Activated CD4-positive, alpha-beta T cell treated with anti-CD3 and anti-CD28 coated beads, Interleukin-2, amount 10 ng/mL, durations not matched to agents 7 days and 5 days (primary cell): ENCODE results near the gene MGST1. TPM values are rescaled to one million over a fixed set of nuclear protein-coding genes. Genes with fewer than 3 reads are reported as not detected.
"Not testable (repeated sequence)": the region's sequence is repeated elsewhere in the genome, so short reads cannot be mapped to it uniquely, and the experiment has no call there.

Experiments used
- CTCF ChIA-PET: fragments of 350-600 bp; sonication (Branson Sonifier 250); formaldehyde crosslinking; loops from one replicate; lab custom pipeline; 2021; ENCODE audit warnings: antibody characterized with exemption; lab: Charles Lee
- POLR2A ChIA-PET: fragments of 350-600 bp; sonication (Branson Sonifier 250); formaldehyde crosslinking; loops from one replicate; lab custom pipeline; 2021; ENCODE audit warnings: antibody characterized with exemption; lab: Charles Lee
- DNase-seq: peaks from one replicate; pipeline ENCODE4 v3.0.0-alpha.2; 2020
- H3K27ac Mint-ChIP-seq: one replicate; pipeline ENCODE4 v1.8.0; 2021; ENCODE audit warnings: mild to moderate bottlenecking, moderate library complexity, mixed read lengths
- H3K27me3 Mint-ChIP-seq: one replicate; pipeline ENCODE4 v1.8.0; 2021; ENCODE audit warnings: mixed read lengths
- H3K36me3 Mint-ChIP-seq: one replicate; pipeline ENCODE4 v1.8.0; 2021; ENCODE audit warnings: low read depth, mixed read lengths
- H3K4me1 Mint-ChIP-seq: one replicate; pipeline ENCODE4 v1.8.0; 2021; ENCODE audit warnings: mixed read lengths
- H3K4me3 Mint-ChIP-seq: one replicate; pipeline ENCODE4 v1.8.0; 2021; ENCODE audit warnings: mild to moderate bottlenecking, moderate library complexity, mixed read lengths
- H3K9me3 Mint-ChIP-seq: one replicate; pipeline ENCODE4 v1.8.0; 2021; ENCODE audit warnings: mixed read lengths
- total RNA-seq, 2 experiments: library from RNA; stranded (reverse); gene quantifications; one replicate each; pipeline ENCODE4 v1.2.3, GENCODE V29; 2021

MGST1 gene
- total RNA-seq, 2 experiments from 2014 or later = not detected

DNA sequence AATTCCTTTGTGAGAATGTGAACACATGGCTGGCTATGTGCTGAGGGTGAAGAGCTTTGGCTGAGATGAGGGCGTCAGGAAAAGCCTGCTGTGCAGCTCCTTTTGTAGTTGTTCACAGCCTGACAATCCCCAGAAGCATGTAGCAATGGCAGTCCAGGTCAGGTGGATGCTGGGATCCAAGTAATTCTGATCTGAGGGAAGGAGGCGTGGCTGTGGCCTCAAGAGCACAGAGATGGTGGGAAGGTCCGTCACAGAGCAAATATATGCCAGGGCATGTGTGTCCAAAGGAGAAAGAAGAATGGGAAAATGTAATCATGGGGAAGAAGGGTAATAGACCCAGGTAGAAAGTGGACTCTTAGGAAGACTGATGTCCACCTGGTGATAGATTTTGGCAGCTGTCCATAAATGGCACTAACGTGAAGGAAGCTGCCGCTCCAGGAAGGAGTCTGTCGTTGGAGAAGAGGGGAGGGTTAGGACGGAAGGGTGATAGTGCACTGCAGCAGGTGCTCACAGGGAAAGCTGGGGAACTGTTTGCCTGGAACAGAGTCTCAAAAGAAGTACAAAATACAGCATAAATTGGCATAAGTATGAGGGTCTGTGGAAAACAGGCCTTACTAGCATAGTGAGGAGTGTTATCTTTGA is 13.8 kb downstream of the MGST1 start:
- Mint-ChIP-seq H3K4me1 (no peaks in the 10 kb centered on the region), H3K36me3 (no peaks in the 10 kb centered on the region), H3K27ac (no peak overlapping the region), H3K27me3 (no peaks in the 10 kb centered on the region), H3K4me3 (no peak overlapping the region), H3K9me3 (no peaks in the 10 kb centered on the region)
- DNase-seq = no peak
- ChIA-PET CTCF (no interaction called here), POLR2A (no interaction called here)

GRCh38 chr12:16362550-16362949 is 15.1 kb downstream of the MGST1 start:
- ChIA-PET CTCF (no interaction called here), POLR2A (no interaction called here)
- no peak overlapping the region for H3K27ac Mint-ChIP-seq
- H3K27me3 Mint-ChIP-seq = no peaks in the 10 kb centered on the region
- DNase-seq = no peak
- H3K9me3 Mint-ChIP-seq = no peaks in the 10 kb centered on the region
- H3K4me1 Mint-ChIP-seq = no peaks in the 10 kb centered on the region
- no peak overlapping the region for H3K4me3 Mint-ChIP-seq
- H3K36me3 Mint-ChIP-seq = no peaks in the 10 kb centered on the region

- Mint-ChIP-seq H3K36me3 (no peaks in the 10 kb centered on the region), H3K27me3 (no peaks in the 10 kb centered on the region), H3K4me1 (no peaks in the 10 kb centered on the region), H3K4me3 (no peak overlapping the region), H3K27ac (no peak overlapping the region), H3K9me3 (peaks cover 5% of the 10 kb centered on the region)
- no peak for DNase-seq
- POLR2A ChIA-PET = no interaction called here
- CTCF ChIA-PET = no interaction called here
Measured at GRCh38 chr12:16369156-16369555, 21.7 kb downstream of the MGST1 start.

GRCh38 chr12:16370096-16370495 is 22.7 kb downstream of the MGST1 start:
- CTCF ChIA-PET = no interaction called here
- no peak overlapping the region for H3K4me3 Mint-ChIP-seq
- H3K27ac Mint-ChIP-seq = no peak overlapping the region
- DNase-seq = no peak
- no peaks in the 10 kb centered on the region for H3K4me1 Mint-ChIP-seq
- H3K9me3 Mint-ChIP-seq = peaks cover 5% of the 10 kb centered on the region
- H3K36me3 Mint-ChIP-seq = no peaks in the 10 kb centered on the region
- POLR2A ChIA-PET = no interaction called here
- no peaks in the 10 kb centered on the region for H3K27me3 Mint-ChIP-seq

DNA sequence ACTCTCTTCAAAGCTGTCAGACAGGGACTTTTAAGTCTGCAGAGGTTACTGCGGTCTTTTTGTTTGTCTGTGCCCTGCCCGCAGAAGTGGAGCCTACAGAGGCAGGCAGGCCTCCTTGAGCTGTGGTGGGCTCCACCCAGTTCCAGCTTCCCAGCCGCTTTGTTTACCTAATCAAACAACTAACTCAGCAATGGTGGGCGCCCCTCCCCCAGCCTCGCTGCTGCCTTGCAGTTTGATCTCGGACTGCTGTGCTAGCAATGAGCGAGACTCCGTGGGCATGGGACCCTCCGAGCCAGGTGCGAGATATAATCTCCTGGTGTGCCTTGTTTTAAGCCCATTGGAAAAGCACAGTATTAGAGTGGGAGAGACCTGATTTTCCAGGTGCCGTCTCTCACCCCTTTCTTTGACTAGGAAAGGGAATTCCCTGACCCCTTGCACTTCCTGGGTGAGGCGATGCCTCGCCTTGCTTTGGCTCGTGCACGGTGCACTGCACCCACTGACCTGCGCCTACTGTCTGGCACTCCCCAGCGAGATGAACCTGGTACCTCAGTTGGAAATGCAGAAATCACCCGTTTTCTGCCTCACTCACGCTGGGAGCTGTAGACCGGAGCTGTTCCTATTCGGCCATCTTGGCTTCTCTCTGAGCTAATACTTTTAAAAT is 35.3 kb downstream of the MGST1 start:
- H3K36me3 Mint-ChIP-seq, H3K4me1 Mint-ChIP-seq, H3K27ac Mint-ChIP-seq, CTCF ChIA-PET, DNase-seq, H3K27me3 Mint-ChIP-seq, POLR2A ChIA-PET, H3K4me3 Mint-ChIP-seq, H3K9me3 Mint-ChIP-seq: not testable (repeated sequence)

- ChIA-PET POLR2A (no interaction called here), CTCF (no interaction called here)
- H3K27me3 Mint-ChIP-seq = no peaks in the 10 kb centered on the region
- H3K4me3 Mint-ChIP-seq = no peak overlapping the region
- H3K36me3 Mint-ChIP-seq = no peaks in the 10 kb centered on the region
- no peaks in the 10 kb centered on the region for H3K4me1 Mint-ChIP-seq
- H3K27ac Mint-ChIP-seq = no peak overlapping the region
- no peak for DNase-seq
- H3K9me3 Mint-ChIP-seq = peaks cover 2% of the 10 kb centered on the region
Measured at GRCh38 chr12:16384732-16385131, 37.3 kb downstream of the MGST1 start.

GRCh38 chr12:16385782-16386646 is 38.6 kb downstream of the MGST1 start:
- CTCF ChIA-PET = no interaction called here
- Mint-ChIP-seq H3K27ac (no peak overlapping the region), H3K36me3 (no peaks in the 10 kb centered on the region)

DNA sequence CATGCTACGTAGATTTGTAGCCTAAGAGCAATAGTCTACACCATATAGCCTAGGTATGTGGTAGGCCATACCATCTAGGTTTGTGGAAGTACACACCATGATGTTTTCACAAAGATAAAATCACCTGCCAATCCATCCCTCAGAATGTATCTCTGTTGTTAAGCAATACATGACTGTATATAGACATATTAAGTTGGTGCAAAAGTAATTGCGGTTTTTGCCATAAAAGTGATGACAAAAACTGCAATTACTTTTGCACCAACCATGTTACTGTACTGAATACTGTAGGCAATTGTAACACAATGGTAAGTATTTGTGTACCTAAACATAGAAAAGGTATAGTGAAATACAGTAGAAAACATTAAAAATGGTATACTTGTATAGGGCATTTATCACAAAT is 40.5 kb downstream of the MGST1 start:
- Mint-ChIP-seq H3K27ac (no peak overlapping the region), H3K36me3 (no peaks in the 10 kb centered on the region), H3K4me1 (no peaks in the 10 kb centered on the region), H3K27me3 (no peaks in the 10 kb centered on the region), H3K4me3 (no peak overlapping the region), H3K9me3 (peaks cover 5% of the 10 kb centered on the region)
- CTCF ChIA-PET = interaction anchor here (0.6 kb wide), 1 partner anchor 22 kb away, joined by 3 read pairs; no protein-coding TSS in a partner anchor
- POLR2A ChIA-PET = no interaction called here
- DNase-seq = no peak

More at GRCh38 chr12:16385782-16386646, 38.6 kb downstream of the MGST1 start:
- POLR2A ChIA-PET = no interaction called here
- DNase-seq = no peak
- Mint-ChIP-seq H3K27me3 (no peaks in the 10 kb centered on the region), H3K9me3 (peaks cover 2% of the 10 kb centered on the region), H3K4me1 (no peaks in the 10 kb centered on the region), H3K4me3 (no peak overlapping the region)

DNA sequence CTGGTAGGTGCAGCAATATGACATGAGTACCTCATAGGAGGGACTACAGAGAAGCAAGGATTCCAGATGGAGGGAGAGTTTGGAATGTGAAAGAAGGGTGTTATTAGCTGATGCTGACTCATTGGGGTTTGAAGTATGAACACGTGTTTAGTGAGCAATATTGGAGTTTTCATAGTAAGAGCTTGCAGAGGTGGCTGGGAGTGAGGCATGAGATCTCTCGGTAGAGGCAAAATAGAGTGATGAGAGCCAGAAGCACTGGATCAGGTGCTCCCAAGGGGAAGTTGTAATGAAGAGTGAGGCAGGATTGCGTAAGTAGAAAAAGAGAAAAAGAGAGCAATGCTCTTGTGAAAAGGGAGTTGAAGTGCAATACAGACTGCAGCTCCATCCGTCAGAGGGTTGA is 42.1 kb downstream of the MGST1 start:
- Mint-ChIP-seq H3K4me1 (no peaks in the 10 kb centered on the region), H3K4me3 (no peak overlapping the region), H3K9me3 (peaks cover 5% of the 10 kb centered on the region), H3K27me3 (no peaks in the 10 kb centered on the region), H3K27ac (no peak overlapping the region), H3K36me3 (no peaks in the 10 kb centered on the region)
- ChIA-PET POLR2A (no interaction called here), CTCF (no interaction called here)
- DNase-seq = no peak

DNA sequence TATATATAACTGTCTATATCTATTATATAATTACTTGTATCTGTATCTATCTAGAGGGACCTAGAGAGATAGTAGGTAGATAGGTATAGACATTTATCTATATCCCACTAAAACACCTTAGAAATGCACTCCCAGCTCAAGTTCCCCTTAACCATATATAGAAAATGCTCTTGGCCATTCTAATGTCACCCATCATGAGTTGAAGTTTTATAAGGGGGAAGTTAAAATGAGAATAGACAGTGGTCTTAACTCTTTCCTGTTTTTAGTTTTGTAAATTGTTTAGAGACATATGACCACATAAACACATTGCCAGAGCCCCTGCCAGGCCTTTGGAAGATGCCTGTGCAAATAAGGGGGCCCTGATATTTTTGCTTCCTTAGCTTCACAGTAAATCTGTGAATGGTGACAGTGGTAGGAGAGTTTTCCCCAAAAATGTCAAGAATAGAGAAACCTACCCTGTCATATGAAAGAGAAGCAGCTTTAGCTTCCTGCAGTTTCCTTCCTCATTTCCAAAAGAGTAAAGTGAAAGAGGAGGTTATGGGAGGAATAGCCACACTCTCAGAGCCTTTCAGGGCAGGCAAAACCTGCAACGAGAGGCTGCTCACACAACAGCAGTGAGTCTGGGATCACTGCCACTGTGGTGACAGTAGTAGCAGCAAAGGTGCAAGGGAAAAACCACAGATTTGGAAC is 45.5 kb downstream of the MGST1 start:
- DNase-seq = no peak
- H3K4me1 Mint-ChIP-seq = no peaks in the 10 kb centered on the region
- no peak overlapping the region for H3K27ac Mint-ChIP-seq
- H3K27me3 Mint-ChIP-seq = no peaks in the 10 kb centered on the region
- H3K36me3 Mint-ChIP-seq = no peaks in the 10 kb centered on the region
- ChIA-PET POLR2A (no interaction called here), CTCF (no interaction called here)
- H3K9me3 Mint-ChIP-seq = peaks cover 5% of the 10 kb centered on the region
- H3K4me3 Mint-ChIP-seq = no peak overlapping the region

DNA sequence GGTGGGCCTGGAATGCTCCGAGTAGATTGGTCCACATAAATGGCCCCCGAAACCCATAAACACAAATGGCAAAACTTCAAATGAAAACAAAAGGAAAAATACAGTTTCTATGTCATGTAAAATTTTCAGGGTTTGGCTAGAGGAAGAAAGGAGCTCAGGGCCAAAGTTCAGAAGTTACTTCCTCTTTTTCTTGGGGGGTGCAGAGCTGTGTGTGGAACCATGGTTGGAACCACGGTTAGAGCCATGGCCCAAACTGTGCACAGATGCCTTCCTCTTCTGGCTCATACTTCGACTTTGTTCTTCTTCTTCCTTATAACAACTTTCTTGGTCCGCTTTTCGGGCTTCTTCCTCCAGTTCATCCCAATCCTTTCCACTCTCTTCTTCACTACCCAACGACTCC is 51.7 kb downstream of the MGST1 start:
- no peak for DNase-seq
- Mint-ChIP-seq H3K36me3 (no peaks in the 10 kb centered on the region), H3K27ac (no peak overlapping the region), H3K27me3 (no peaks in the 10 kb centered on the region), H3K4me1 (no peaks in the 10 kb centered on the region), H3K9me3 (peaks cover 8% of the 10 kb centered on the region), H3K4me3 (no peak overlapping the region)
- ChIA-PET POLR2A (no interaction called here), CTCF (no interaction called here)

DNA sequence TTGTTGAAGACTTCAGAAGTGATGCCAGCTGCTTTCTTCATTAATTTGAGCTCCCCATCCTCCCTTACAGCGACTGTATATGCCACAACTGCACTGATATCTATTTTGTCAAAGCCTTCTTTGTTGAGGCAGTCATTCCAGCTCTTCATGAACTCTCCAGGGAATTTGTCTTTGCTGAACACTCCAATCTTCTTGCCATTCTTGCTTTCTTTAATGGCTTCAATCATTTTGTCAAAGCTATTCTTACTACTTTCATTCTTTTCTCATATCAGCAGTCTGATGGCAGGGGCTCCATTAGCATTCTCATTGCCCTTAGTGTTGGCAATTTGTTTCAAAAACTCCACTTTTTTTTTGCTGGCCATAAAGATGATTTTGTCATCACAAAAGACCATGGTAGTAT is 54.4 kb downstream of the MGST1 start:
- H3K27ac Mint-ChIP-seq, POLR2A ChIA-PET, H3K4me3 Mint-ChIP-seq, H3K36me3 Mint-ChIP-seq, CTCF ChIA-PET, DNase-seq, H3K4me1 Mint-ChIP-seq, H3K27me3 Mint-ChIP-seq: not testable (repeated sequence)
- H3K9me3 Mint-ChIP-seq = peaks cover 14% of the 10 kb centered on the region

GRCh38 chr12:16407346-16407745 is 59.9 kb downstream of the MGST1 start:
- Mint-ChIP-seq H3K9me3 (peaks cover 9% of the 10 kb centered on the region), H3K27me3 (no peaks in the 10 kb centered on the region), H3K4me1 (no peaks in the 10 kb centered on the region), H3K4me3 (no peak overlapping the region), H3K36me3 (no peaks in the 10 kb centered on the region), H3K27ac (no peak overlapping the region)
- ChIA-PET POLR2A (no interaction called here), CTCF (no interaction called here)
- DNase-seq = no peak
